ENCODE measurements around the gene ZNF260.
A peak's percentile ranks its signal among the peaks of the same experiment; 100 is the strongest.
"Not testable (repeated sequence)": the region's sequence is repeated elsewhere in the genome, so short reads cannot be mapped to it uniquely, and the experiment has no call there.

Gene ZNF260

DNA sequence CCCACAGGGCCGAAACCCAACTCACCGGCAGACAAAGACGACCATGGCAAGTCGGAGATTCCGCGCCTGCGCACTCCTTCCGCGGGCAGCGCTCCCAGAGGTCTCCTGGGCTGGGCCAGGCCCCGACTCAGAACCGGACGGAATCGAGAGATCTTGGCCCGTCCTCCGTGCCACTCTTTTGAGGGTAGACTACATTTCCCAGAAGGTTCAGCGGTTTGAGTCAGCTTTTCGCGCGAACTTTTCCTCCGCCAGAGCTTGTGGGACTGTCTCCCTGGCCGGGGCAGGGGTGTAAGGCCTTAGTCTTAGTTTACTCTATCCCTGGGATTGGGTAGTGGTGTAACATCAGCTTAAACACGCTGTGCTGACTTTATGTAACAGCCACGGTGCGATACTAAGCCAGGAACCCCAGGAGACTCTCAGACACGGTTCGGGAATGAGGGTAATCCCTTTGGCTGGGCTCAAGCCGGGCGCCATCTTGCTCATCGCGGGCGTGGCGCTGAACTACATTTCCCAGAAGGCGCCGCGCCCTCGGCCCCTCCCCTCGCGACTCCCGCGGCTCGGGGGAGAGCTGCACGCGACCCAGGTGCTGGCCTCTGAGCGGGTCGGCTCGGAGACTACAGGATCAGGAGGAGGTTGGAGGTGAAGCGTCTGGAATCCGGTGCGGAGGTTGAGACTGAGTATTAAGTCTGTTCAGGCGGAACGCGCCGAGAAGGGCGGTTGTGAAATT is at the start of gene ZNF260:
TSS of gene ZNF260 (minus strand) at position 78 of the 727 bp plus-strand sequence. CDS start 13,033 bp downstream, outside the sequence.
- DNase-seq (ENCODE audit: low read depth in 2 of 2) = peak; percentile 87 to 88

- no peak for DNase-seq (ENCODE audit: low read depth in 2 of 2)
Measured at GRCh38 chr19:36577271-36577996, 49.4 kb upstream of the ZNF260 start.

DNA sequence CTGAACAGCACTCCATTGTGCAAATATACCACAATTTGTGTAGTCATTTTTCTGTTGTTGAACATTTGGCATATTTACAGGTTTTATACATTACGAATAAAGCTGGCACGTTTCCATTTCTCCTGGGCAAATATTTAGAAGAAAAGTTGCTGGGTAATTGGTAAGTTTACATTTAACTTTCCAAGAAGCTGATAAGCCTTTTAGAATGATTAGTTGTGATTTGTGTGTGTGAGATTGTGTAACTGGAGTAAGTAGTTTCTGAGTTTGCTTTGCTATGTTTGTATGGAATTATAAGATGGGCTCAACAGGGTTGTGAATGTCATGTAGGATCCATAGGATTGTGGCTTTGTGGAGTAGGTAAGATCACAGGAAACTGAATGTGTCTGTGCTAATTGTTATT is 46.7 kb upstream of the ZNF260 start:
- DNase-seq (ENCODE audit: low read depth in 2 of 2) = no peak

DNA sequence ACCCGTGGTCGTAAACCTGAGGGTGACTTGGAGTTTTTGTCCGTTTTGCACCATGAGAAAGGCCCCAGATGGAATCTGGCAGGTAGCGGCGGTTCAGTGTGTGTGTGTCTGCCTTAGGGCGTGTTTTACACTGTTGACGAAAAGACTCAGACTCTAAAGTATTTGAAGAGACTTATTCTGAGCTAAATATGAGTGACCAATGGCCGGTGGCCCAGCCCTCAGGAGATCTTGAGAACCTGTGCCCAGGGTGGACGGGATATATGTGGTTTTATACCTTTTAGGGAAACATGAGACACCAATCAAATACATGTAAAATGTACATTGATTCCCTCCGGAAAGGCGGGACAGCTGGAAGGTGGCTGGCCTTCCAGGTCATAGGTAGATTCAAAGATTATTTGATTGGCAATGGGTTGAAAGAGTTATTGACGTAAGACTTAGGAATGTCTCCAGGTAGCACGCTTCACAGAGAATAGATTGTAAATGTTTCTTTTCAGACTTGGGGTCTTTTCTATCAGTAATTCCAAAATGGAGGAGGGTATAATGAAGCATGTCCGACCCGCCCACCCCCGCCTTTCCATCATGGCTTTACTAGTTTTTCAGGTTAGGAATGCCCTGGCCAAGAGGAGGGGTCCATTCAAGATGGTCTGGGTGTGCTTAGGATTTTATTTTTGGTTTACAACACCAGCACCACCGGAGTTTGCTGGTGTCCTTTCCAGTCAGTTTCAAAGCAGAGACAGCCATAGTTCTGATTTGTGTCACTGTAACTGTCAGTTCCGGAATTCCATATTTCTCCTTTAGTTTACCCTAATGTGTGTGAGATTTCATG is 46.0 kb upstream of the ZNF260 start:
- no peak for DNase-seq (ENCODE audit: low read depth in 2 of 2)

GRCh38 chr19:36573020-36573894 is 45.2 kb upstream of the ZNF260 start, which contains the start of gene ZNF529:
Gene ZNF529 (minus strand): TSS chr19:36573292. CDS start chr19:36572346, 946 bp downstream.
- peak; percentile 74 to 78 for DNase-seq (ENCODE audit: low read depth in 2 of 2)

DNA sequence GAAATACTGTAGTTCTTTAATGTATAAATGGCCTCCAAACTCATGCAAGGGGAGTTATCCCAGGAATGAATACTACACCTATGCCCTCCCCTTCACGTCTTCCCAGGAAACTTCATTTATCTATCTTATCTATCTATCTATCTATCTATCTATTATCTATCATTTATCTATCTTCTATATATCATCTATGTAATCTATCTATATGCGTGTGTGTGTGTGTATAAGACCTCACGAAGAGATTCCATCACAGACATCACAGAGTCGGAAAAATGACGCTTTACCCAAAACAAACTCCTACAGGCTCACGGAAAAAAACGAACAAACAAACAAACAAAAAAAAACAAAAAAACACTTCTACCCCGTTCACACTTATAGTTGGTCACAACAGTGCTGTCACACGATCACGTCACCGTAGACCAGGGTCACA is 44.5 kb upstream of the ZNF260 start:
- DNase-seq (ENCODE audit: low read depth in 2 of 2) = no peak

DNA sequence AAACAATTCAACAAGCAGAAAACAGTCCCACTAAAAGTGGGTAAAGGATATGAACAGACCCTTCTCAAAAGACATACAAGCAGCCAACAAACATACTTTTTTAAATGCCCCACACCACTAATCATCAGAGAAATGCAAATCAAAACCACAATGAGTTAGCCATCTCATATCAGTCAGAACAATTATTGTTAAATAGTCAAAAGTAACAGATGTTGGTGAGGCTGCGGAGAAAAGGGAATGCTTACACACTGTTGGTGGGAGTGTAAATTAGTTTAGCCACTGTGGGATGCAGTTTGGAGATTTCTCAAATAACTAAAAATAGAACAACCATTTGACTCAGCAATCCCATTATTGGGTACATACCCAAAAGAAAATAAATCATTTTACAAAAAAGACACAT is 36.3 kb upstream of the ZNF260 start:
- no peak for DNase-seq (ENCODE audit: low read depth in 2 of 2)

DNA sequence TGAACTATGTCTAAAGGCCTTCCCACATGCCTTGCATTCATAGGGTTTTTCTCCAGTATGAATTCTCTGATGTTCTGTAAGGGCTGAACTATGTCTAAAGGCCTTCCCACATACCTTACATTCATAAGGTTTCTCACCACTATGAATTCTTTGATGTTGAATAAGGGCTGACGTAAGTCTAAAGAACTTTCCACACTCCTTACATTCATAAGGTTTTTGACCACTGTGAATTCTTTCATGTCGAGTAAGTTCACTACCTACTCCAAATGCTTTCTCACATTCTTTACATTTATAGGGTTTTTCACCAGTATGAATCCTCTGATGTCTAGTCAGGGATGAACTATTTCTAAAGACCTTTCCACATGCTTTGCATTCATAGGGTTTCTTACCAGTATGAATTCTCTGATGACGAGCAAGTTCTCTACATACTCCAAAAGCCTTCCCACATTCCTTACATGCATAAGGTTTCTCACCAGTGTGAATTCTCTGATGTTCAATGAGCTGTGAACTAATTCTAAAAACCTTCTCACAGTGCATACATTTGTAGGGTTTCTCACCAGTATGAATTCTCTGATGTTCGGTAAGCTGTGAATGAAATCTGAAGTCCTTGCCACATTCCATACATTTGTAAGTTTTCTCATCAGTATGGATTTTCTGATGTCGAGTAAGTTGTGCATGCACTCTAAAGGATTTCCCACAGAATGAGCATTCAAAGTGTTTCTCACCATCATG is 19.1 kb upstream of the ZNF260 start:
- DNase-seq (ENCODE audit: low read depth in 2 of 2) = no peak

DNA sequence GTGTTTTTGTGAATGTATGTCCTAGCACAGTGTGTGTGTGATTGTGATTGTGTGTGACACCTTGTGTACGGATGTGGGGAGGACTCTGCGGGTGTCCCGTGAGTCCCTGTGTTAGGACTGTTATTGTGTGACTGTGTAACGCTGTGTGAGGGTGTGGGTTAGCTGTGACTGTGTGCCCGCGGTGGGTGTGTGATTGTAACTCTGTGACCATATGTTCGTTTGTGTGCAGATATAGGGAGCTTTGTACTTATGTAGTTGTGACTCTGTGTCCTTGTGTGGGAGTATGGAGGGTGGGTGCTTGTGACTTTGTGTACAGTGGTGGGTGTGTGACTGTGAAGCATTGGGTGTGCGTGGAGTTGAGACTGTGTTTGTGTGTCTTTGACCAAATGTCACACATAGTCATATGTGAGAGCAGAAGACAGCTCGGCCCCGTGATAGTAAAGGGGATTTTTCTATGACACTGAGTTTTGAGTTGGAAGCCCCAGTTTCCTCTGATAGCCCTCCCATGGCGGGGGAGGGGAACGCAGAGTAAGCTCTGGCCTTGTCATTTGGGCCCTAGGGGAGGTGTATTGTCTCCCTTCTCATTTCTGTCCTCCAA is 949 bp upstream of the ZNF260 start:
- DNase-seq (ENCODE audit: low read depth in 2 of 2) = peak in 1 of 2 donors; percentile 7

DNA sequence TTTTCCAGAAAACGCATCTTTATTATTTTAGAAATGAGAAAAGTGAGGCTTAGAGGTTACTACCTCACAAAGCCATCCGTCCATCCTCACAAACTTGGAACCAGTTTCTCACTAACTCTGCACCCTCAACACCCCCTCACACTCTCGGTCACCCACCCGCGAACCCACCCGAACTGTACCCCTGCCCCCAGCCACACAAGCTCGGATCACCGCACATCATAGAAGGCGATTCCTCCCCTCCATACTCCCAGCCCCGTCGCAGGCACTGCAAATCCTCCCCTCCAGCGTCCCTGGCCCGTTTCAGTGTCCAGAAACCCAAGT is 238 bp downstream of the ZNF260 start:
- DNase-seq (ENCODE audit: low read depth in 2 of 2) = no peak

DNA sequence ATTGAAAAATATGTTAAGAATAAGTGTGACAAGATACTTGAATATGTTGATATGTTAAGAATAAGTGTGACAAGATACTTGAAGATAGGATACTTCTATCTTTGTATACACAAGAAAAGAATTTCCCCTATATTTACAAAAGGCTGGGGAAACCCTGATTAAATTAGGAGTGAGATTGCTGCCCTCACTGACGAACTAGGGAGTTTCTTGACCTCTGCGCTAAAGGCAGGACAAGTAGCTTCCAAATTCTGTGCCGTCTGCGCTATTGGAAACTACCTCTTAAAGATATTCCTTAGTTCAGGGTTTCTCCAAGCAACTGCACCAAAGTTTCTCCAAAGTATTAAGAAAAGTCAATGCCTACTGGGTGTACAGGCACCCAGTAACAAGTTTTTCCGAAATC is 730 bp downstream of the ZNF260 start:
- DNase-seq (ENCODE audit: low read depth in 2 of 2) = no peak

GRCh38 chr19:36526581-36526980 is 1.5 kb downstream of the ZNF260 start:
- no peak for DNase-seq (ENCODE audit: low read depth in 2 of 2)

DNA sequence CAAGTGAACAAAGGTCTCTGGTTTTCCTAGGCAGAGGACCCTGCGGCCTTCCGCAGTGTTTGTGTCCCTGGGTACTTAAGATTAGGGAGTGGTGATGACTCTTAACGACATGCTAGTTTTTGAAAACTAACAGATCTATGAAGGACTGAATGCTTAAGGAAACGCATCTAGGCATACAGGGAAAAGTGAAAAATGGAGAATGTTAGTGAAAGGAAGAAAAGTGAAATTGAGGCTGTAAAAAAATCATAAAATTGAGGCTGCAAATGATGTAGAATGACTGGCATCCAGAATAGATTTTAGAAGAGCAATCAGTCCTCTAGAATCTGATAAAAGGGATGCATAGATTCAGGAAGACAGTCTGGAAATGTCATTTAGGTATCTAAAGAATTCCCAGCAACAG is 3.5 kb downstream of the ZNF260 start:
- no peak for DNase-seq (ENCODE audit: low read depth in 2 of 2)

- DNase-seq (ENCODE audit: low read depth in 2 of 2) = no peak
Measured at GRCh38 chr19:36514012-36514612, 14.0 kb downstream of the ZNF260 start.

GRCh38 chr19:36508325-36508724 is 19.7 kb downstream of the ZNF260 start:
- DNase-seq (ENCODE audit: low read depth in 2 of 2) = no peak

- DNase-seq (ENCODE audit: low read depth in 2 of 2) = no peak
Measured at GRCh38 chr19:36501973-36502372, 26.1 kb downstream of the ZNF260 start.

DNA sequence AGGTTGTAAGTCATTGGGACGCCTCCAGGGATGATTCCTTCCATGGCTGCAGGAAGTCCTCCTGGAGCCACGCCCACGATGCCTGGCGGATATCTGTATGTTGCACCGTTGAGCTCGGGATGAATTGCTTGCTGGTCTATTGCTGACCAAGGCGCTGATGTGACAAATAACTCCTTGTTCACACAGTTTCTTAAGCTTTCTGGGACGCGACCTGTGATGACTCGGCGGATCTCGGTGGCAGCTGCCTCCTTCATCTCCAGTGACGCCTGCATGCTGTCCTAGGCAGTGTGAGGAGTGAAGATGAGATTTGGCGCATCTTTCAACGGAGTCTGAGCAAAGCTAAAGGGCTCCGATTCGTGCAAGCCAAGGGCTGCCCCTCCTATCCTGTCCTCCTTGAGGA is 31.1 kb downstream of the ZNF260 start:
- DNase-seq (ENCODE audit: low read depth in 2 of 2) = no peak

DNA sequence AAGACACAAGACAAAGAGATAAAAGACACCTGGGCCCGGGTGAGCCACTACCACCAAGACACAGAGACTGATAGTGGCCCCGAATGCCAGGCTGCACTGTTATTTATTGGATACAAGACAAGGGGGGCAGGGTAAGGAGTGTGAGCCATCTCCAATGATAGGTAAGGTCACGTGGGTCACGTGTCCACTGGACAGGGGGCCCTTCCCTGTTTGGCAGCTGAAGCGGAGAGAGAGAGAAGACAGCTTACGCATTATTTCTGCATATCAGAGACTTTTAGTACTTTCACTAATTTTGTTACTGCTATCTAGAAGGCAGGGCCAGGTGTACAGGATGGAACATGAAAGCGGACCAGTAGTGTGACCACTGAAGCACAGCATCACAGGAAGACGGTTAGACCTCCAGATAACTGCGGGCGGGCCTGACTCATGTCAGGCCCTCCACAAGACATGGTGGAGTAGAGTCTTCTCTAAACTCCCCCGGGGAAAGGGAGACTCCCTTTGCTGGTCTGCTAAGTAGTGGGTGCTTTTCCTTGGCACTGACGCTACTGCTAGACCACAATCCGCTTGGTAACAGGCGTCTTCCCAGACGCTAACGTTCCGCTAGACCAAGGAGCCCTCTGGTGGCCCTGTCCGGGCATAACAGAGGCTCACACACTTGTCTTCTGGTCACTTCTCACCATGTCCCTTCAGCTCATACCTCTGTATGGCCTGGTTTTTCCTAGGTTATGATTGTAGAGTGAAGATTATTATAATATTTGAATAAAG is 35.2 kb downstream of the ZNF260 start:
- peak; percentile 7 to 19 for DNase-seq (ENCODE audit: low read depth in 2 of 2)

DNA sequence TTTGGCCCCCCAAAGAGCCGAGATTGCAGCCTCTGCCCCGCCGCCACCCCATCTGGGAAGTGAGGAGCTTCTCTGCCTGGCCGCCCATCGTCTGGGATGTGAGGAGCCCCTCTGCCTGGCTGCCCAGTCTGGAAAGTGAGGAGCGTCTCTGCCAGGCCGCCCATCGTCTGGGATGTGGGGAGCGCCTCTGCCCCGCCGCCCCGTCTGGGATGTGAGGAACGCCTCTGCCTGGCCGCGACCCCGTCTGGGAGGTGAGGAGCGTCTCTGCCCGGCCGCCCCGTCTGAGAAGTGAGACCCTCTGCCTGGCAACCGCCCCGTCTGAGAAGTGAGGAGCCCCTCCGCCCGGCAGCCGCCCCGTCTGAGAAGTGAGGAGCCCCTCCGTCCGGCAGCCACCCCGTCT is 37.2 kb downstream of the ZNF260 start:
- not testable (repeated sequence) for DNase-seq (ENCODE audit: low read depth in 2 of 2)
